CD4-positive, alpha-beta T cell treated with Interleukin-15 for 4 hours (primary cell): Measurements from ENCODE around the gene CDH11.

ENCODE experiments used
- DNase-seq: peaks from one replicate; pipeline ENCODE4 v3.0.0-alpha.2; 2020; ENCODE audit warnings: low spot score

Gene CDH11

GRCh38 chr16:65034915-65035314, 86.9 kb downstream of the CDH11 start:
- no peak for DNase-seq

GRCh38 chr16:65032387-65032786, 89.5 kb downstream of the CDH11 start:
- no peak for DNase-seq

GRCh38 chr16:65024767-65025178, 97.1 kb downstream of the CDH11 start:
- no peak for DNase-seq

- no peak for DNase-seq
These were observed 98.1 kb downstream of the CDH11 start for GRCh38 chr16:65023802-65024201.

GRCh38 chr16:65021852-65022595, 99.8 kb downstream of the CDH11 start:
- DNase-seq: no peak

- DNase-seq: no peak
These were observed 105.1 kb downstream of the CDH11 start for GRCh38 chr16:65016754-65017153.

GRCh38 chr16:65015599-65015998, 106.3 kb downstream of the CDH11 start:
- no peak for DNase-seq

GRCh38 chr16:65012357-65012756, 109.5 kb downstream of the CDH11 start:
- DNase-seq: no peak

GRCh38 chr16:65010125-65010524, 111.7 kb downstream of the CDH11 start:
- DNase-seq: no peak

- no peak for DNase-seq
These were observed 116.2 kb downstream of the CDH11 start for GRCh38 chr16:65005696-65006095.

GRCh38 chr16:65004570-65004969, 117.3 kb downstream of the CDH11 start:
- no peak for DNase-seq

GRCh38 chr16:65003621-65004020, 118.2 kb downstream of the CDH11 start:
- no peak for DNase-seq

GRCh38 chr16:65002265-65002664, 119.6 kb downstream of the CDH11 start:
- no peak for DNase-seq

- no peak for DNase-seq
These were observed 121.2 kb downstream of the CDH11 start for GRCh38 chr16:65000654-65001053.

- DNase-seq: no peak
These were observed 124.1 kb downstream of the CDH11 start for GRCh38 chr16:64997751-64998150.

- no peak for DNase-seq
These were observed 124.7 kb downstream of the CDH11 start for GRCh38 chr16:64997121-64997520.

- no peak for DNase-seq
These were observed 125.2 kb downstream of the CDH11 start for GRCh38 chr16:64996641-64997040.

GRCh38 chr16:64993464-64993863, 128.4 kb downstream of the CDH11 start:
- no peak for DNase-seq

GRCh38 chr16:64991001-64991400, 130.9 kb downstream of the CDH11 start:
- no peak for DNase-seq

GRCh38 chr16:64990101-64990500, 131.8 kb downstream of the CDH11 start:
- DNase-seq: no peak

GRCh38 chr16:64989050-64989449, 132.8 kb downstream of the CDH11 start:
- no peak for DNase-seq

GRCh38 chr16:64983963-64984362, 137.9 kb downstream of the CDH11 start:
- no peak for DNase-seq

- no peak for DNase-seq
These were observed 138.6 kb downstream of the CDH11 start for GRCh38 chr16:64983231-64983630.

- no peak for DNase-seq
These were observed 139.3 kb downstream of the CDH11 start for GRCh38 chr16:64982581-64982980.
